Activated naive CD8-positive, alpha-beta T cell treated with anti-CD3 and anti-CD28 coated beads for 36 hours (primary cell): ENCODE results near the gene LRSAM1. TPM values are rescaled to one million over a fixed set of nuclear protein-coding genes. Genes with fewer than 3 reads are reported as not detected.

ENCODE experiments used
- DNase-seq: peaks from one replicate; pipeline ENCODE4 v3.0.0; 2021
- H3K27ac Mint-ChIP-seq: one replicate; pipeline ENCODE4 v1.8.0; 2022; ENCODE audit warnings: mild to moderate bottlenecking, moderate library complexity, mixed read lengths
- H3K27me3 Mint-ChIP-seq: one replicate; pipeline ENCODE4 v1.8.0; 2022; ENCODE audit warnings: mild to moderate bottlenecking, mixed read lengths
- H3K36me3 Mint-ChIP-seq: one replicate; pipeline ENCODE4 v1.8.0; 2021; ENCODE audit warnings: mild to moderate bottlenecking, mixed read lengths
- H3K4me1 Mint-ChIP-seq: one replicate; pipeline ENCODE4 v1.8.0; 2021; ENCODE audit warnings: mixed read lengths
- H3K4me3 Mint-ChIP-seq: one replicate; pipeline ENCODE4 v1.8.0; 2022; ENCODE audit warnings: mild to moderate bottlenecking, moderate library complexity, mixed read lengths
- H3K9me3 Mint-ChIP-seq: one replicate; pipeline ENCODE4 v1.8.0; 2022; ENCODE audit warnings: mixed read lengths
- total RNA-seq, 2 experiments: library from RNA; stranded (reverse); gene quantifications; one replicate each; pipeline ENCODE4 v1.2.3, GENCODE V29; 2021

The LRSAM1 gene
- total RNA-seq, 2 experiments from 2014 or later: 17.7 to 20.7 TPM

DNA sequence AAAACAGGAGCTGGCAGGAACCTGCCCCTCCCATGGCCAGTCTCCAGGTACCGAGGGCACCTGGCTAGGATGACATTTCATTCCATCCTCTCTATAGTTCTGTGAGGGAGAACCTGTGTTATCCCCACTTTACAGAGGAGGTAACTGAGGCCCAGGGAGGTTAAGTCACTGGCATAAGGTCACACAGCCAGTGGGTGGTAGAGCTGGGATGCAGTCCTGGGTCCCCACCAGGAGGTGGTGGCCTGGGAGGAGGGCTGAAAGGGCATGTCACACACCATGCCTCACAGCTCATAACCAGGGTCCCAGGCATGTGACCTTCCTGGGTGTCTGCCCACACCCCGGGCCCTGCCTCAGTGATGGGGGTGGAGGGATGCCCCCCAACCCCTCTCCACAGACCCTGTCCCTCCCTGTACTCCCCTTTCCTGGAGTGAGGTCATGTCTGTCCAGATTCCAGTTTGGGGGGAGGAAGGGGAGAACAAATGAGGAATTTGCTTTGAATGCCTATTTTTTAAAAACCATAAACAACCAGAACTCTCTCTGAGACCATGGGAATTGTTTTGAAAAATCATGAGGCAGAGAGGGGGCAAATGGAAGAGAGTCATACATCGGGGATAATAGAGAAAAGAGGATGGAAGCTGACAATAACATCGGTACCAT, 83.1 kb downstream of the LRSAM1 start:
- H3K9me3 Mint-ChIP-seq: no peaks in the 10 kb centered on the region
- H3K4me1 Mint-ChIP-seq: no peaks in the 10 kb centered on the region
- no peak overlapping the region for H3K27ac Mint-ChIP-seq
- H3K27me3 Mint-ChIP-seq: no peaks in the 10 kb centered on the region
- H3K36me3 Mint-ChIP-seq: no peaks in the 10 kb centered on the region
- no peak for DNase-seq
- no peak overlapping the region for H3K4me3 Mint-ChIP-seq

DNA sequence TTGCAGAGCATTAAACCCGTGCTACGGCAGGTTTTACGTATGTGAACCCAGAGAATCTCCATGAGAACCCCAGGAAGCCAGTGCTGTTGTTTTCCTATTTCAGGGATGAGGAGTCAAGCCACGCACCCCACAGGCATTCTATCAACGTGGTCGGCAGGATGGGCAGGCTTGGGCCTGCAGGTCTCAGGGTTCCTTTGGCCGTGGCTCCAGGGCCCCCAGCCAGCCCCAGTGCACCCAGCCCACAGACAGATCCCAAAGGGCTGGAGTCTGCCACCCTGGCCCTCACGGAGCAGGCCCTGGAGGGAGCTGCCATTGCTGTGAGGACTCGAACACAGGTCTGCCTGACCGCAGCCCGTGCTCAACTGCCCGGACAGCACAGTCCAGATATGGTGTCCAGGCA, 83.6 kb downstream of the LRSAM1 start:
- Mint-ChIP-seq H3K27me3 (no peaks in the 10 kb centered on the region), H3K36me3 (no peaks in the 10 kb centered on the region), H3K27ac (no peak overlapping the region), H3K4me1 (no peaks in the 10 kb centered on the region), H3K9me3 (no peaks in the 10 kb centered on the region), H3K4me3 (no peak overlapping the region)
- no peak for DNase-seq

DNA sequence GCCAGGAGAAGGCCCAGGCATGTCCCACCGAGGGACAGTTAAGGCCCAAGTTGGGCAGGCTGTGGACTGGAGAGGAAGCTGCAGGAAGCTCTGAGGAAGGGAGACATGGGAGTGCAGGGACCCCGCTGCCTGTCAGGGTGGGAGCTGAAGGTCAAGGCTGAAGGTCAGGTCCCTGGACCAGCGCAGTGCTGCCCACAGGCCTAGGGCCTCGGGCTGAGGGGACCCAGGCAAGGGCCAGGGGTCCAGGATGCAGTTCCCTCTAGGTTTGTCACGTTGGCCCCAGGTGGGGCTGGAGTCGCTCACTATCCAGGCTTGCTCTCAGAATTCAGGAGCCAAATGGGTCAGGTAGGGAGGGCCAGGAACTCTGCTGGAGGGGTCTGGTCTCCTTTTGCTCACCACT, 84.1 kb downstream of the LRSAM1 start:
- no peak overlapping the region for H3K4me3 Mint-ChIP-seq
- no peaks in the 10 kb centered on the region for H3K27me3 Mint-ChIP-seq

GRCh38 chr9:127535834-127536233, 84.5 kb downstream of the LRSAM1 start:
- Mint-ChIP-seq H3K27me3 (no peaks in the 10 kb centered on the region), H3K9me3 (no peaks in the 10 kb centered on the region), H3K4me3 (no peak overlapping the region), H3K27ac (peak overlapping the region; percentile 29), H3K36me3 (no peaks in the 10 kb centered on the region), H3K4me1 (no peaks in the 10 kb centered on the region)
- DNase-seq: no peak

More for the DNA sequence above, 84.1 kb downstream of the LRSAM1 start:
- Mint-ChIP-seq H3K36me3 (no peaks in the 10 kb centered on the region), H3K9me3 (no peaks in the 10 kb centered on the region), H3K27ac (peak overlapping the region; percentile 29), H3K4me1 (no peaks in the 10 kb centered on the region)
- DNase-seq: no peak

- no peaks in the 10 kb centered on the region for H3K4me1 Mint-ChIP-seq
- H3K36me3 Mint-ChIP-seq: no peaks in the 10 kb centered on the region
- no peaks in the 10 kb centered on the region for H3K27me3 Mint-ChIP-seq
- no peak for DNase-seq
- no peaks in the 10 kb centered on the region for H3K9me3 Mint-ChIP-seq
- H3K4me3 Mint-ChIP-seq: no peak overlapping the region
- no peak overlapping the region for H3K27ac Mint-ChIP-seq
Measured at GRCh38 chr9:127536499-127536898, 85.2 kb downstream of the LRSAM1 start.

GRCh38 chr9:127537014-127537413, 85.7 kb downstream of the LRSAM1 start:
- Mint-ChIP-seq H3K27ac (no peak overlapping the region), H3K9me3 (no peaks in the 10 kb centered on the region), H3K4me1 (no peaks in the 10 kb centered on the region), H3K4me3 (no peak overlapping the region), H3K36me3 (no peaks in the 10 kb centered on the region), H3K27me3 (no peaks in the 10 kb centered on the region)
- no peak for DNase-seq

GRCh38 chr9:127537792-127538191, 86.5 kb downstream of the LRSAM1 start:
- no peaks in the 10 kb centered on the region for H3K36me3 Mint-ChIP-seq
- no peak overlapping the region for H3K4me3 Mint-ChIP-seq
- no peaks in the 10 kb centered on the region for H3K27me3 Mint-ChIP-seq
- H3K4me1 Mint-ChIP-seq: no peaks in the 10 kb centered on the region
- no peak overlapping the region for H3K27ac Mint-ChIP-seq
- DNase-seq: no peak
- H3K9me3 Mint-ChIP-seq: no peaks in the 10 kb centered on the region

DNA sequence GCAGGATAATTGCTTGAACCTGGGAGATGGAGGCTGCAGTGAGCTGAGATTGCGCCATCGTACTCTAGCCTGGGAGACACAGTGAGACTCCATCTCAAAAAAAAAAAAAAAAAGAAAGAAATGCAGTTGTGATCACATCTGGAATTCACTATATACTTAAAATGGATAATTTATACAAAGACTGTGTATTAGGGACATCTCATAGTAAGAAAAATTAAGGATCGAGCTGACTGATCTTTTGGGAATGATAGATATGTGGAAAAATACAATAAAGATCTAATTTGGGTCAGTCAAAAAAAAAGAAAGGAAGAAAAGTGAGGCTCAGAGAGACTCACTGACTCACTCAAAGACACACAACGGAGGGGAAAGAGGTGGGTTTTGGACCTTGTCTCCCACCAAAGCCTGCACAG, 87.5 kb downstream of the LRSAM1 start:
- H3K27ac Mint-ChIP-seq: no peak overlapping the region
- no peaks in the 10 kb centered on the region for H3K36me3 Mint-ChIP-seq
- H3K4me3 Mint-ChIP-seq: no peak overlapping the region
- no peak for DNase-seq
- no peaks in the 10 kb centered on the region for H3K27me3 Mint-ChIP-seq
- no peaks in the 10 kb centered on the region for H3K9me3 Mint-ChIP-seq
- no peaks in the 10 kb centered on the region for H3K4me1 Mint-ChIP-seq

DNA sequence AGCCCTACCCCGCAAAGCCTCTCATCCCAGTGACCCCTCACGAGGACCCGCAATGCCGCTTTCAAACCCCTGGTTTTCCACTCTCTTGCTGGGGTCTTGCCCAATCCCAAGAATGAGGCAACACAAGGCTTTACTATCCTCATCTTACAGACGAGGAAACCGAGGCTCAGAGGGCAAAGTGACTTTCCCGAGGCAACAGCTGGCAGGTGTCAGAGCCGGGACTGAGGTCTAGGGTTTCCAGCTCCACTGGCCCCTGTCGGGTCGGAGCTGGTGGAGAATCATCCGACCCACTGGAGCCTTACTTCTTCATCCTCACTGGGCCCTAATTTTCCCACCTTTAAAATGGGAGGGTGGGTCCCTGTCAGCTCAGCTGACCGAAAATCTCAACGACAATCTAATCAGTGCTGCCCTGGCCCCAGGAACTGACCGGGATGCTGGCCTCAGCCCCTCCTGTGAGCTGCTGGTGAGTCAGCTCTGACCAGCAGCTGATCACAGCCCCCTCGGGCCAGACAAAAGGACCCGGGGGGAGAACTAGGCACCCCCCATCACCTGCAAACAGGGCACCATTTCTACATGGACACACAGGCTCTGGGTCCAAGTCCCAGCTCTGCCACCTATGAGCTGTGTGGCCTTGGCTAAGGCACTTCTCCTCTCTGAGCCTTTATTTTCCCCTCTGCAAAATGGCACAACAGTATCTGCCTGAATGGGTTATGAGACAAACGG, 88.1 kb downstream of the LRSAM1 start:
- no peaks in the 10 kb centered on the region for H3K4me1 Mint-ChIP-seq
- H3K9me3 Mint-ChIP-seq: no peaks in the 10 kb centered on the region
- H3K4me3 Mint-ChIP-seq: no peak overlapping the region
- H3K36me3 Mint-ChIP-seq: no peaks in the 10 kb centered on the region
- no peak for DNase-seq
- H3K27me3 Mint-ChIP-seq: no peaks in the 10 kb centered on the region
- H3K27ac Mint-ChIP-seq: no peak overlapping the region

DNA sequence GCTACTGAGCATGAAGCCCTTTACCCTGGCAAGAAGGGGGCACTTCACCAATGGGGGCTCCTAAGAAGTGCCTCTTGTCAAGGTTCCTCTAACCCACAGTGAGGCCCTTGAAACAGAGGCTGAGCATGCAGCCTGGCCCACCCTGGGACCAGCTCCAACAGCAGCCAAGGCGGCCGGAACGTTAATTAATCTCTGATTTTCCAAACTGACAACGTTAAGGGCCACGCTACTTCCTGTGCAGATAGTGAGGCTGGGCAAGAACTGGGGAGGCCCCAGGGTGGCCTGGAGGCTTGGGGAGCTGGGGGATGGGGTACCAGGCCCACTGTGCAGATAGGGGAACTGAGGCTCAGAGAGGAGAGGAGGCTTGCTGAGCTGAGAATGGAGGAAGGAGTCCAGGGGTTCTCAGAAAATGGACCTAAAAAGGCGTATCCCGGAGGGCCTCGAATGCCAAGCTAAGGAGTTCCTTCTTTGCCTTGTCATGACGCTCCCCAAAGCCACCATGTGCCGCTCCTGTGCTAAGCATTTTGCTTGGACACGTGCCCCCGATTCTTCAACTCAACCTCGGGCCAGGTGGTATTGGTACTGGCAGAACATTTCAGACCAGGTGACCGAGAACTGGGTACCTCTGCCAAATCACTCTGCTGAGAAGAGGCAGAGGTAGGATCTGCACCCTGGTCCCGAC, 88.8 kb downstream of the LRSAM1 start:
- no peak for DNase-seq
- no peaks in the 10 kb centered on the region for H3K9me3 Mint-ChIP-seq
- H3K27ac Mint-ChIP-seq: no peak overlapping the region
- H3K4me3 Mint-ChIP-seq: no peak overlapping the region
- H3K27me3 Mint-ChIP-seq: no peaks in the 10 kb centered on the region
- no peaks in the 10 kb centered on the region for H3K4me1 Mint-ChIP-seq
- no peaks in the 10 kb centered on the region for H3K36me3 Mint-ChIP-seq

DNA sequence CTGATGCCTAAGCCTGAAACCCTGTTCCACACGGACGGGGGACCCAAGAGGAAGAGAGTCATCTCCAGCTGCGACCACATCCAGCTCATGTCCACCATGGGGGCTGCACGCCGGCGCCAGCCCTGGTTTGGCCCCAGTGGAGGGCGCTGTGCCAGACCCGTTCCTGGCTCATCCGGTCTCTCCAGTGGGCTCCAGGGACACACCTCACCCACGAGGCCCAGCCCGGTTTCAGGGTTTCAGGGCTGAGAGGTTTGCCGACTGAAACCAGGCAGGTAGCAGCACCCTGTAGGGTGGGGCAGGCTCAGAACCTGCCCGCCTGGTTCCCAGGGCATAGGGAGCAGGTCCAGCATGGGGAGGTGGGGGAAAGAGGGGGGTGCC, 89.3 kb downstream of the LRSAM1 start:
- Mint-ChIP-seq H3K27me3 (no peaks in the 10 kb centered on the region), H3K4me3 (no peak overlapping the region), H3K4me1 (no peaks in the 10 kb centered on the region), H3K9me3 (no peaks in the 10 kb centered on the region), H3K27ac (no peak overlapping the region), H3K36me3 (no peaks in the 10 kb centered on the region)
- DNase-seq: no peak

DNA sequence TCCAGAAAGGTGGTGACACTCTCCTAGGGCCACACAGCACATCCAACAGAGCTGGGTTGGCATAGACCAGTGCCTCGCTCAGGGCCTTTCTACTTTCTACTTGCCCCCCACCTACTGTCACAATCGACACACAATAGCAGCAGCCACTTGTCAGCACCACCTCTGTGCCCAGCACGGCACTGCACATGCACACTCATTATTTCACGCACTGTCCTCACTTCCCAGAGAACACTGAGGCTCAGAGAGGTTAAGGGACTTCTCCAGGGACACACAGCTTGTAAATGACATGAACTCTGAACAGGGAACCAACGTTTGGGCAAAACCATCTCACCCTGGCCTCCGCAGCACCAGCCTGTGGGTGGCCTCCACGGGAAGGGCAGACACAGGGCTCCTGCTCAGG, 89.9 kb downstream of the LRSAM1 start:
- peaks cover 2% of the 10 kb centered on the region for H3K4me1 Mint-ChIP-seq
- H3K27me3 Mint-ChIP-seq: no peaks in the 10 kb centered on the region
- H3K36me3 Mint-ChIP-seq: no peaks in the 10 kb centered on the region
- DNase-seq: no peak
- no peaks in the 10 kb centered on the region for H3K9me3 Mint-ChIP-seq
- H3K27ac Mint-ChIP-seq: no peak overlapping the region
- H3K4me3 Mint-ChIP-seq: no peak overlapping the region

DNA sequence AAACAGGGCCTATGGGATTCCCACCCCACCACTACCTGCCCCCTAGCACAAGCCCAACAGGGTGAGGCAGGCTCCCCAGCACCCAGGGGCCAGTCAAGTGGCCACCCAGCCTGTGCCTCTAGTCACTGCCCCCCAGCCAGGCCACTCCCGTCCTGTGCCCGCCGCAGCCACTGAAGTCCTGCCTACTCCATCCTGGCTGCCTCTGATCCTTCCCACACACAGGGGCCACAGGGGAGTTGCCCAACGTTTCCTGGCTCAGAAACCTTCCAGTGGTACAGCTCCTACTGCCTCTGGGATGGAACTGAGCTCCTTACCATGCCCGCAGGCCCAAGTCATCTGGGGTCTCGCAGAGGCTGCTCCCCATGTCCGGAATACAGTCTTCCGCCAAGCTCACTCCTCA, 90.6 kb downstream of the LRSAM1 start:
- H3K9me3 Mint-ChIP-seq: no peaks in the 10 kb centered on the region
- H3K27ac Mint-ChIP-seq: no peak overlapping the region
- H3K36me3 Mint-ChIP-seq: no peaks in the 10 kb centered on the region
- DNase-seq: no peak
- no peak overlapping the region for H3K4me3 Mint-ChIP-seq
- H3K27me3 Mint-ChIP-seq: no peaks in the 10 kb centered on the region
- peaks cover 3% of the 10 kb centered on the region for H3K4me1 Mint-ChIP-seq

GRCh38 chr9:127543221-127543620, 91.9 kb downstream of the LRSAM1 start:
- Mint-ChIP-seq H3K27me3 (no peaks in the 10 kb centered on the region), H3K9me3 (no peaks in the 10 kb centered on the region), H3K27ac (no peak overlapping the region), H3K4me1 (peaks cover 3% of the 10 kb centered on the region), H3K36me3 (no peaks in the 10 kb centered on the region), H3K4me3 (no peak overlapping the region)
- DNase-seq: no peak

DNA sequence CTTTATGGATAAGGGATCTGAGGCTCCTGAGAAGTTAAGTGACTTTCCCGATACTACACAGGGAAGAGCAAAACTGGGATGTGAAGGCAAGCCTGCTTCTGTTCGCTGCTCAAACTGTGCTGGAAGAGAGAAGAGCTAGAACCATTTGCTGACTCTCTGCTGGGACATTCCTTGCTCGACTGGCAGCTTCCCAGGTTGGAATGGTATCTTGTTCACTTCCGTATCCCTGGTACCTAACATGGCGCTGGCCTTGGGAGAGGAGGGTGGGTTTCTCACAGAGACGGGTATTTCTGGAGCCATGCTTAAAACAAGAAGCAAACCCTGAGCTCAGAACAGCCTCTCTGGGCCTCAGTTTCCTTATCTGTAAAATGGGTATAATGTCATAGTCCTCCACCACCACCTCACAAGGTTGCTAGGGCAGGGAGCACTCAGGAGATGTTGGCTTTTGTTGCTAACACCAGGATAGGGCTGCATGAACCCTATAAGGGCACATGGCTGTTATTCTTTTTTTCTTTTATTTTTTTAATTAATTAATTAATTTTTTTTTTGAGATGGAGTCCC, 92.7 kb downstream of the LRSAM1 start:
- peaks cover 3% of the 10 kb centered on the region for H3K4me1 Mint-ChIP-seq
- H3K27me3 Mint-ChIP-seq: no peaks in the 10 kb centered on the region
- no peak for DNase-seq
- no peaks in the 10 kb centered on the region for H3K36me3 Mint-ChIP-seq
- no peaks in the 10 kb centered on the region for H3K9me3 Mint-ChIP-seq
- H3K4me3 Mint-ChIP-seq: no peak overlapping the region
- H3K27ac Mint-ChIP-seq: no peak overlapping the region
